Measurements from ENCODE around the gene GRID2IP.
"Not testable (repeated sequence)": the region's sequence is repeated elsewhere in the genome, so short reads cannot be mapped to it uniquely, and the experiment has no call there.

The GRID2IP gene

DNA sequence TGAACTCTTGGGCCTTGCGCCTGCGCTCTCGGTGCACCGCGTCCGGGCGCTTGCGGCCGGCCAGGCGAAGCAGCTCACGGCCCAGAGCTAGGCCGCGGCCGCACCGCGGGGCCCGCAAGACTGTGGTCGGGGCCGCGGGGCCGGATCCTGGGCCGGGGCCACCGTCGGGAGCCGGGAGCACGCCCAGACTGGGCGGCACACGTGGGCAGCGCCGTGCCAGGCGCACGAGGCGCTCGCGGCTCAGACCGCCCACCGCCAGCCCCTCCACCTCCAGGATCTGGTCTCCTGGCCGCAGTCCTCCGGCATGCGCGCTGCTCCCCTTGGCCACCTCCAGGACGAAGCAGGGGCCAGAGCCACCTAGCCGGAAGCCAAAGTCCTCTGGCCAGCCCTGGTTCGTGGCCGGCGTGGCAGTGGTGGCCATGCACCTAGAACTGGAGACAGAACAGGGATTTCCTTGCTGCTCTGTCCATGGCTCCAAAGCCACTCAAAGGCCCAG, at the start of gene GRID2IP:
GRID2IP (minus strand) TSS at position 446 of the 496 bp plus-strand sequence; CDS start at position 421, 25 bp downstream.
- DNase-seq: no peak

DNA sequence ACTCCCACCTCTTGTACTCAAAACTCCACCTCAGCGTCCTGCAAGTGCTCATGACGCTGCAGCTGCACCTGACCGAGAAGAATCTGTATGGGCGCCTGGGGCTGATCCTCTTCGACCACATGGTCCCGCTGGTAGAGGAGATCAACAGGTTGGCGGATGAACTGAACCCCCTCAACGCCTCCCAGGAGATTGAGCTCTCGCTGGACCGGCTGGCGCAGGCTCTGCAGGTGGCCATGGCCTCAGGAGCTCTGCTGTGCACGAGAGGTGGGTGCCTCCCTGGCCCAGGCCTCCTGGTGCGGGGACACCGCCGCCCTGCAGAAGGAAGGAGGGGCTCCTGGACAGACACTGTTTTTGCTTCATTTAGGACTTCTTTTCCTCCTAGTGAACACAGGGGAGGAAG, 48.8 kb upstream of the GRID2IP start:
- no peak for DNase-seq

DNA sequence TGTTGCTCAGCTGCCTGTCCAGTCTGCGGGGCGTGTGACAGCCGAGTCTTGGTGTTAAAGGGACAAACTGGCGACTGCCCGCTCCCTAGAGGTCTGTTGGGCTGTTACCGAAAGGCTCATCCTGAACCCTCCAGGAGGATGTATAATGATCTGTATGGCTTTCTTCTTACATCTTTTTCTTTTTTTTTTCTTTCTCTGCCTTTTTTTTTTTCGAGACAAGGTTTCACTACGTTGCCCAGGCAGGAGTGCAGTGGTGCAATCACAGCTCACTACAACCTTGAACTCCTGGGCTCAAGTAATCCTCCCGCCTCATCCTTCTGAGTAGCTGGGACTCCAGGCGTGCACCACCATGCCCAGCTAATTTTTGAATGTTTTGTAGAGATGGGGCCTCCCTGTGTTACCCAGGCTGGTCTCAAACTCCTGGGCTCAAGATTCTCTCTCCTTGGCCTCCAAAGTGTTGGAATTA, 39.4 kb upstream of the GRID2IP start:
- DNase-seq: no peak

DNA sequence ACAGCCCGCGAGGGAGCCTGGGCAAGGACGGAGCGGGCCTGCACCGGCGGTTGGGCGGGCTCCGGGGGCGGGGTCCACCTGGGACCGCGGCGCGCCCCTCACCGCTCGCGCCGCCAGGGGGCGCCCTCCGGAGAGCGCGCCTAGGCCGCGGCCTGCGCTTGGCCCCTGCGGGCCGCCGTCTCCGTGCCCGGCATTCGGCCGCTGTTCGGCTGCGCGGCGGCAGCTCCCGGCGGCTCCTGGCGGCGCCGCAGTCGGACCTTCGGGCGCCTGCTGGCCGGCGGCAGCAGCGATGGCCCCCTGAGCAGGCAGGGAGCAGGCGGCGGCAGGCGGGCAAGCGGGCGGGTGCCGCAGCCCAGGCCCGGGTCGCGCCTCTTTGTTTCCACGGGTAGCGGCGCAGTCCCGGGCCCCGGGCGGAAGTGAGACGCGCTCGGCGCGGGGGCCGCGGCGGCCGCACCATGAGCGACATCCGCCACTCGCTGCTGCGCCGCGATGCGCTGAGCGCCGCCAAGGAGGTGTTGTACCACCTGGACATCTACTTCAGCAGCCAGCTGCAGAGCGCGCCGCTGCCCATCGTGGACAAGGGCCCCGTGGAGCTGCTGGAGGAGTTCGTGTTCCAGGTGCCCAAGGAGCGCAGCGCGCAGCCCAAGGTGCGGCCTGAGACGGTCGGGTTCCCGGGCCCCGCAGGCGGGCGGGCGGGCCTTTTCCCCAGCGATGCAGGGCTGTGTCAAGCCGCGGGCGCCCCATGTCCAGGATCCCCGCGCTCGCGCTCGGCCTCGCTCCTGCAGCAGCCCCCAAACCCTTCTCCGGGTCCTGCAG, 38.8 kb upstream of the GRID2IP start, which contains the start of gene INTS15:
INTS15 (plus strand) TSS at position 193 of the 816 bp plus-strand sequence; CDS start at position 456, 263 bp downstream.
- DNase-seq: peak; percentile 77

DNA sequence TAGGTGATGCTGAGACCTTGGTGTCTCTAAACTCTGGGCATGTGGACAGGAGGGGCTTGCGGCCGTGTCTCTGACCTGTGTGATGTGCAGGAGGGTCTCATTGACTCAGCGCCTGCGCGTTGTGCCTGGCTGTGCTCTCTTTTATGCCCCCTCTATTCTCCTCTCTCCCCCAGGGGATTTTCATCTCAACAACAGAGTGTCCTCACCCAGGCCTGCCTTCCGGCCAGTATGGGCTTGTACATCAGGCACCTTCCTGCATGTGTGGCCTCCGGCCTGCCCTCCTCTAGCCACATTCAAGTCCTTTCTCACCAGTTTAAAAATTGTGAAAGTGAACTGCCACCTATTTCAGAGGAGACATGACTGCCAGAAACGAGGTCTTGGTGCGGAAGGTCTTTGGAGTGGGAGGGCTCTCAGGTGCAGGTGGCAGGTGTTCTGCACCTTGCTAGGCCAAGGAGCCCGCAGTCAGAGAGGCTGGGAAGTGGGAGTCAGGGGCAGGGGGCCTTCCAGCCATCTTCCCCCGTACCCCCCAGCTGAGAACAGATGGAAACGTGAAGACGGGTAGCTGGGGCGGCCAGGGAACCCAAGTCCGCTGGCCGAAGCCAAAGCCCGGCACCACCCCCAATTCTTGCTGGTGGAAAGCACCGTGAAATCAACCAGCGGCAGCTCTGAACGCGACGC, 38.0 kb upstream of the GRID2IP start:
- no peak for DNase-seq

DNA sequence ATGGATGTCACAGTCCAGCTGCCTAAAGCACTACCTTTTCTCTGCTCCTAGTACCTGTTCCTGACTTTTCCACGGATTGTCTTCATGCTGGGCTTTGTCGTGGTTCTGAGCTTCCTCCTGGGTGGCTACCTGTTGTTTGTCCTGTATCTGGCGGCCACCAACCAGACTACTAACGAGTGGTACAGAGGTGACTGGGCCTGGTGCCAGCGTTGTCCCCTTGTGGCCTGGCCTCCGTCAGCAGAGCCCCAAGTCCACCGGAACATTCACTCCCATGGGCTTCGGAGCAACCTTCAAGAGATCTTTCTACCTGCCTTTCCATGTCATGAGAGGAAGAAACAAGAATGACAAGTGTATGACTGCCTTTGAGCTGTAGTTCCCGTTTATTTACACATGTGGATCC, 37.3 kb upstream of the GRID2IP start:
- DNase-seq: no peak

DNA sequence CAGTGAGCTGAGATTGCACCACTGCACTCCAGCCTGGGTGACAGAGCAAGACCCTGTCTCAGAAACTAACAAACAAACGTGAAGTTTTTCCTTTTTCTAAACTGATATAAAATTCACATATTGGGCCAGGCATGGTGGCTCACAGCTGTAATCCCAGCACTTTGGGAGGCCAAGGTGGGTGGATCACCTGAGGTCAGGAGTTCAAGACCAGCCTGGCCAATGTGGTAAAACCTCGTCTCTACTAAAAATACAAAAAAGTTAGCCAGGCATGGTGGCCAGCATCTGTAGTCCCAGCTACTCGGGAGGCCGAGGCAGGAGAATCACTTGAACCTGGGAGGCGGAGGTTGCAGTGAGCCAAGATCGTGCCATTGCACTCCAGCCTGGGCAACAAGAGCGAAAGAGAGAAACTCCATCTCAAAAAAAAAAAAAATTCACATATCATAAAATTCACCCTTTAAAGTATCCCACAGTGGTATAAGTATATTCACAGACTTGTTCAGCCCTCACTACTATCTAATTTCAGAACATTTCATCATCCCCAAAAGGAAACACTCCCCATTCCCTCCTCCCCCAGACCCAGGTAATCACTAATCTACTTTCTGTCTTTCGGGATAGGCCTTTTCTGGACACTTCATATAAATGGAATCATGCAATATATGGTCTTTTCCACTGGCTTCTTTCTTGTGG, 34.6 kb upstream of the GRID2IP start:
- DNase-seq: not testable (repeated sequence)

DNA sequence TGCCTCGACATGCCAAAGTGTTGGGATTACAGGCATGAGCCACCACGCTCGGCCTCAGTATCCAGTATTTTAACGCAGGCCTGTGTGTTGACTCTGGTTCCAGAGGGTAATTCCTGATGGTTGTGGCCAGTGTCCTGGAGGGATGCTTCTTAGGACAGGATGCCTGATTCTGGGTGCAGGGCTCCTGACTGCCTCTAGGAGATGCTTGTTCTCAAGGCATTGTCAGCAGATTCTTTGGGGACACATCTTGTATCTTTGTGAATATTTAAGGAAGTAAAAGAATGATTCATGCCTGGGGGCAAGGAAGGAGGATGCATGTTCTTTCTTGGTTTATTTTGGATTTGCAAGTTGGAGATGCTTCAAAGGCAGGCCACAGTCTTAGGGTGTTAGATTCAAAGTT, 28.2 kb upstream of the GRID2IP start:
- DNase-seq: no peak

DNA sequence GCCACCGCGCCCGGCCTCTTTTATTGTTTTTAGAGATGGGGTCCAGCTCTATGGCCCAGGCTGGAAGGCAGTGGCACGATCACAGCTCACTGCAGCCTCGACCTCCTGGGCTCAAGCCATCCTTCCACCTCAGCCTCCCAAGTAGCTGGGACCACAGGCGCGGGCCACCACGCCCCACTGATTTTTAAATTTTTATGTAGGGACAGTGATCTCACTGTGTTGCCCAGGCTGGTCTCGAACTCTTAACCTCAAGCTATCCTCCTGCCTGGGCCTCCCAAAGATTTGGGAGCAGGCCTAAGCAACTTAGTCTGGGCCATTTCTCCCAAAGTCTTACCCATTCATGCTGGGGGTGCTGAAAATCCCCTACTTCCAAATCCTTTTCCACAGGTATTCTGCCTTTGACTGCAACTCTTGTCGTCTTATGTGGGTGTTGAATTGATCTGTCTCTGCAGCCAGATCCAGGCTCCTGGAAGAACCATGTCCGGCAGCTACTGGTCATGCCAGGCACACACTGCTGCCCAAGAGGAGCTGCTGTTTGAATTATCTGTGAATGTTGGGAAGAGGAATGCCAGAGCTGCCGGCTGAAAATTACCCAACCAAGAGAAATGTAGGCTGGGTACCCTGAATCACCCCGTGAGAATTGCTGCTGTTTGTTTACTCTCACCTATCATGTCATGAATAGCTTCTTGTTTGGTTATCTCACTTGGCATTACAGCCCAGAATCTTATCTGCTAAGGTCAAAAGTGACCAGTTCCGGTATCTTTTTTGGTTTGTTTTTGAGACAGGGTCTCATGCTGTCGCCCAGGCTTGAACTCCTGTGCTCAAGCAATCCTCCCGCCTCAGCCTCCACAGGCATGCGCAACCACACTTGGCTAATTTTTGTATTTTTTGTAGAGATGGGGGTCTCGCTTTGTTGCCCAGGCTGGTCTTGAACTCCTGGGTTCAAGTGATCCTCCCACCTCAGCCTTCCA, 27.1 kb upstream of the GRID2IP start:
- DNase-seq: no peak

DNA sequence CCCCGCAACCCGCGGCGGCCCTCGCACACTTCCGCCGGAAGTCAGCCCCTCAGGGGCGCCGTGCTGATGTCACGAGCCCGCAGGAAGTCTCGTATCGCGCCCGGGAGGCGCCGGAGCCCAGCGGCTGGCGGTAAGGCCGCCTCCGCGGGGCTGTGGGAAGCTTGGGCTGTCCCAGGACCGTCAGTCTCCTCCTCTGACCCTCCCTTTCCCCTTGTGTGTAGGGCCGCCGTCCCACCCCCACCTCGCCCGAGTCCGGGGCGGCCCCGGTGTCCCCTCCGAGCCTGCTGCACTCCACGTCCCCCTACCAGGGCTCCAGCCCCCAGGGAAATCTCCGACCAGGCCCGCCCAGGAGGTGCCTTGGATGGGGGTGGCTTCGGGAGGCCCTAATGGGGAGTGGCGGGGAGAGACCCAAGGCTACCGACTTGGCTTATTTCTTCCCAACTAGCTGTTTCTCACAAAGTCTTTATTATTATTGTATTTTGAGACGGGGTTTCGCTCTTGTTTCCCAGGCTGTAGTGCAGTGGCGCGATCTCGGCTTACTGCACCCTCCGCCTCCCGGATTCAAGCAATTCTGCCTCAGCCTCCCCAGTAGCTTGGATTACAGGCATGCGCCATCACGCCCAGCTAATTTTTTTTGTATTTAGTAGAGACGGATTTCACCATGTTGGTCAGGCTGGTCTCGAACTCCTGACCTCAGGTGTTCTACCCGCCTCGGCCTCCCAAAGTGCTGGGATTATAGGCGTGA, 26.3 kb upstream of the GRID2IP start, which contains the start of gene ZDHHC4:
ZDHHC4 (plus strand) TSS at position 86 of the 745 bp plus-strand sequence. CDS start 3,108 bp downstream, outside the sequence.
- DNase-seq: peak; percentile 89

DNA sequence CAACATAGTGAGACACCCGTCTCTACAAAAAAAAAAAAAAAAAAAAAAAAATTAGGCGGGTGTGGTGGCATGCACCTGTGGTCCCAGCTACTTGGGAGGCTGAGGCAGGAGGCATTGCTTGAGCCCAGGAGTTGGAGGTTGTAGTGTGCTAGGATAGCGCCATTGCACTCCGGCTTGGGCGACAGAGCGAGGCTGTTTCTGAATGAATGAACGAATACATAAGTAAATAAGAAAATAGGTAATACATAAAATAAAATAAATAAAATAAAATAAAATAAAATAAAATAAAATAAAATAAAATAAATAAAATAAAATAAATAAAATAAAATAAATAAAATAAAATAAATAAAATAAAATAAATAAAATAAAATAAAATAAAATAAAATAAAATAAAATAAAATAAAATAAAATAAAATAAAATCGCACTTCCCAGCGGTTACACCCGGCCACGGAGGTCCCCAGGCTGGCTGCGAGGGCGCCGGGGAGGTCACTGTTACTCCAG, 25.7 kb upstream of the GRID2IP start:
- peak; percentile 29 for DNase-seq

DNA sequence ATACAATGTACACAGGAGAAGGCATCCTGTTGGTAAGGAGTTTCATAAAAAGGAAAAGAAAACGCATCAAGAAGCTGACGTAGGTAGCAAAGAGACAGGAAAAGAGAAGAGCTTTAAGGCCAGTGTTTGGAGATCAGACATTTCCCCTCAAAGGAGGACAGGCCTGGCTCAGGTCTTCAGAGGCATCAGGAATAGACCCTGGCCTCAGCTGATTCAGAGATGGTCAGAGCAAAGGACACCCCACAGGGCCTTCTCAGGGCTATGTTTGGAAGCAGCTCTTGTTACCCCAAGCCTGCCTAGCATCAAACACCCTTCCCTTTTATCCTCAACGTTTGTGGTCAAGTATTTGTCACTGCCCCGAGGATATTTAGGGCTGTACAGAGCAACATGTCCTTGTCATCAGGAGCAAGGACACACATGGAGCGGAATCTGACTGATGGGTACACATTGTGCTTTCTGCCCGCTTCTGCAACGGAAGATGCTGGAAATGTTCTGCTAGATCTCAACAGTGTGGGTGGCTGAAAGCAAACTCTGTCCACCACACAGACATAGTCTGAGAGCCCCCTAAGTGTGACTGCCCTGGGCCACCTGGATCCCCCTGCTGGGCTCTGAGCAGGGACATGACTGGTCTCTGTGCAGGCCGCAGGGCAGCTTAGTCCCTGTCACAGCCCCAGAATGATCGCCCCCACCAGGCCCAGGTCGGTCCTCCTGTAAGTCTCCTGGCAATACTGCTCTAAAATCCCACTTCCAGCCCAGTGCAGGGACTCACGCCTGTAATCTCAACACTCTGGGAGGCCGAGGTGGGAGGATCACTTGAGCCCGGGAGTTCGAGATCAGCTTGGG, 25.0 kb upstream of the GRID2IP start:
- DNase-seq: peak; percentile 29

DNA sequence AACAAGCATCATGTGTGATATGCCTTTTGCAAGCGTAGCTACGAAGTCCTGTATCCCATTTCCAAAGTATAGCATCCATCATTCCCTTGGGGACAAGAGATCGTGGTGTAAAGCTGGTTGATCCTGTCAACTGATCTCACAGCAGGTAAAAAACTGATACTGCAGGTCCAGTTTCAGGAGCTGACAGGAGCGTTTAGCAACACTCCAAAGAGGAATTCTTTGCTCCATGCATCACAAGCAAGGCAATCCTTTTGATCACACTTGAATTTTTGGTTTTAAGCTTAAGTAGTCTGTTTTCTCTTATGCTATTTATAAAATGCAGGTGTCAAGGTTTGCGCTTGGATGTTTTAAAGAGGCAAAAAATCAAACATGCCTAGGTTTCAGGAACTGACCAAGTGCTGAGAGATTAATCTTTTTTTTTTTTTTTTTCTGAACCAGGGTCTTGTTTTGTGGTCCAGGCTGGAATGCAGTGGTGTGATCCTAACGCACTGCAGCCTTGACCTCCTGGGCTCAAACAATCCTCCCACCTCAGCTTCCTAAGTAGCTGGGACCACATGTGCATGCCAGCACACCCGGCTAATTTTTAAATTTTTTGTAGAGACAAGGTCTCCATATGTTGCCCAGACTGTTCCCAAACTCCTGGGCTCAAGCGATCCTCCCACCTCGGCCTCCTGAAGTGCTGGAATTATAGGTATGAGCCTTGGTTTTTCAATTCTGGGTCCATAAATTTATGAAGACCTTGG, 24.2 kb upstream of the GRID2IP start:
- DNase-seq: no peak

DNA sequence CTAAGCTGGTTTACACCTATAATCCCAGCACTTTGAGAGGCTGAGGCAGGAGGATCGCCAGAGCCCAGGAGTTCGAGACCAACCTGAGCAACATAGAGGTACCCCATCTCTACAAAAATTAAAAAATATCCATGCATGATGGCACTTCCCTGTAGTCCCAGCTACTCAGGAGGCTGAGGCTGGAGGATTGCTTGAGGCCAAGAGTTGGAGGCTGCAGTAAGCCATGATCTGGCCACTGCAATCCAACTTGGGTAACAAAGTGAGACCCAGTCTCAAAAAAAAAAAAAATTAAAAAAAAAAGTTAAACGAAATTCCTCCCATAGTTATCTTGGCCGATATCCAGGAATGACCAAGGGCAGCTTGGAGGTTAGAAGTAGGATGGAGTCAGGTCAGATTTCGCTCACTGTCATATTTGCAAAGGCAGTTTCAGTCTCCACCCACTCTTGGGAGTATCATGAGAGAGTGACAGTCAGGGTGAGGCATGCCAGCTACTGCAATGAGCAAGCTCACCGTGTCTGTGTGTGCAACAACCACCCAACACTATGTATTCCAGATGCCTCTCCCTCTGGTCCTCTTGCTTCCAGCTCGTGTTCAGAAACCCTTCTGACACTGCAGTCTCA, 20.0 kb upstream of the GRID2IP start:
- no peak for DNase-seq

DNA sequence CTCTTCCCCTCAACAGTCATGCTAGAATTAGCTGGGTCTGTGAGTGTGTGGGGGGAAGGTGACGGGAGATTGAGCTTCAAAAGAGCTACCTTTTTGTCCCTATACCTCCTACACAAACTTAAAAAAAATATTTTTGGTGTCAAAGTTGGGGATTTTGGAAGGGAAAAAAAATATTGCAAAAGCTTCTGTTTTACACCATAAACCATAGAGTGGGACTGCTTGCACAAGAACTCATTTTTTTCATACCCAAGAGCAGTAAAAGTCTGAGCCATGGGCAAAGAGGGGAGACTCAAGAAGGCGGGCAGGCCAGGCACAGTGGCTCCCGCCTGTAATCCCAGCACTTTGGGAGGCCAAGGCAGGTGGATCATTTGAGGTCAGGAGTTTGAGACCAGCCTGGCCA, 16.6 kb upstream of the GRID2IP start:
- DNase-seq: no peak

DNA sequence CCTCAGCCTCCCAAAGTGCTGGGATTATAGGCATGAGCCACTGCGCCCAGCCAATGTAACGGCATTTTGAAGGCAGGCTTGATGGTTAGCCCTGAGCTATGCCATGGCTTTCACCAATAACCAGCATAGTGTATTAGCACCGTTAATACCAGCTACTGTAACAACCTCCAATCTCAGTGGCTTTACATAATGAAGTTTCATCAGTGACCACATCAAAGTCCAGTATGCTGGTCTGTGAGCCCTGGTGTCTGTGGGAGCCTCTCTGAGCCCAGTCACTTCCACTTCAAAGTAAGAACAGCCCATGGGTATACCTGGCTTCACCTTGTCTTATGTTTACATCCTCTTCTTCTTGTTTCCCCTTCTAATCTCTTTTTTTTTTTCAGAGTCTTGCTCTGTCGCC, 14.4 kb upstream of the GRID2IP start:
- no peak for DNase-seq

DNA sequence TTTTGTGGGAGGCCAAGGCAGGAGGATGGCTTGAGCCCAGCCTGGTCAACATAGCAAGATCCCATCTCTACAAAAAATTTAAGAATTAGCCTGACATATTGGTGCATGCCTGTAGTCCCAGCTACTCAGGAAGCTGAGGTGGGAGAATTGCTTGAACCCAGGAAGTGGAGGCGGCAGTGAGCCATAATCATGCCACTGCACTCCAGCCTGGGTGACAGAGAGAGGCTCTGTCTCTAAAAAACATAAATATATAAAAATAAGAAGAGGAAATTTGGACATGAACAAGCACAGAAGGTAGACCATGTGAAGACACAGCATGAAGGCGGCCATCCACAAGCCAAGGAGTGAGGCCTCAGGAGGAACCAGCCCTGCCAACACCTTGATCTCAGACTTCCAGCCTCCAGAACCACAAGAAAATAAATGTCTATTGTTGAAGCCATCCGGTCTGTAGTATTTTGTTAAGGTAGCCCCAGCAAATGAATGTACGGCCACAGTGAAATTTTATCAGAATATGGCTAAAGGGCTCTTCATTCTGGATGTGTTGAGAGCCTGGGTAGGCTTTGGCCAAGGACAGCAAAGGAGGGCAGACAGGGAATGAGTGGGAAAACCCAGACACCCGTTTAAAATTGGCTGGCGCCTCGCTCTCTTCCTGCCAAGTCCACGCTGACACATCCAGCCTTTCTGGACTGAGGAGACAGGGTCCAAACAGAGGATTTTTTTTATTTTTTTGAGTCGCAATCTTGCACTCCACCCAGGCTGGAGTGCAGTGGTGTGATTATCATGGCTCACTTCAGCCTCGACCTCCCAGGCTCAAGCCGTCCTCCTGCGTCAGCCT, 12.9 kb upstream of the GRID2IP start:
- no peak for DNase-seq

DNA sequence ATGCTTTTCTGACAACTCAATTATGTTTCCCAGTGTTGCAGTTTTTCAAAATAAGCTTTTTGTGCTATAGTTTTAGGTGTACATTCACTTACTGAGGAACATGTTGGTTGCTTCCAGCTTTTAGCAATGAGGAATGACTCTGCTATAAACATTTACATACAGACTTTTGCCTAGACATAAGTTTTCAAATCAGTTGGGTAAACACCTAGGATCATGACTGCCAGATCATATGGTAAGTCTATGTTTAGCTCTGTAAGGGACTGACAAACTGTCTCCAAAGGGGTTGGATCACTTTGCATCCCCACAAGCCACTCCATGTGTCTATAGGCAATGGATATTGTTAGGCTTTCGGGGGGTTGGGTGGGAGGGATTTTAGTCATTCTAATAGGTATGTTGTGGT, 10.8 kb upstream of the GRID2IP start:
- DNase-seq: no peak

All from NCI-H146 (cell line).